RKO (cell line): ENCODE results near the gene SCARB1.

Source experiments
- DNase-seq: peaks from one replicate; pipeline ENCODE4 v3.0.0-alpha.2; 2016; ENCODE audit warnings: low spot score

SCARB1 gene

GRCh38 chr12:124864326-124864752 lies 675 bp upstream of the SCARB1 start:
- DNase-seq = no peak

GRCh38 chr12:124862768-124863415 lies 772 bp downstream of the SCARB1 start:
- peak; percentile 72 for DNase-seq

- DNase-seq = no peak
Measured at GRCh38 chr12:124861898-124862676, 1.6 kb downstream of the SCARB1 start.

GRCh38 chr12:124861492-124861891 lies 2.2 kb downstream of the SCARB1 start:
- no peak for DNase-seq

GRCh38 chr12:124857921-124858461 lies 5.7 kb downstream of the SCARB1 start:
- no peak for DNase-seq

GRCh38 chr12:124856842-124857178 lies 6.9 kb downstream of the SCARB1 start:
- no peak for DNase-seq

- DNase-seq = no peak
Measured at GRCh38 chr12:124856132-124856841, 7.4 kb downstream of the SCARB1 start.

- DNase-seq = no peak
Measured at GRCh38 chr12:124855275-124855957, 8.2 kb downstream of the SCARB1 start.

GRCh38 chr12:124854637-124855184 lies 9.0 kb downstream of the SCARB1 start:
- DNase-seq = no peak

GRCh38 chr12:124853781-124854636 lies 9.7 kb downstream of the SCARB1 start:
- DNase-seq = no peak

GRCh38 chr12:124852911-124853427 lies 10.7 kb downstream of the SCARB1 start:
- no peak for DNase-seq

- no peak for DNase-seq
Measured at GRCh38 chr12:124852329-124852831, 11.3 kb downstream of the SCARB1 start.

GRCh38 chr12:124851342-124851741 lies 12.3 kb downstream of the SCARB1 start:
- DNase-seq = no peak

- no peak for DNase-seq
Measured at GRCh38 chr12:124849382-124849781, 14.3 kb downstream of the SCARB1 start.

GRCh38 chr12:124848621-124849380 lies 14.9 kb downstream of the SCARB1 start:
- DNase-seq = no peak

GRCh38 chr12:124847113-124848074 lies 16.3 kb downstream of the SCARB1 start:
- no peak for DNase-seq

- no peak for DNase-seq
Measured at GRCh38 chr12:124844411-124845397, 19.0 kb downstream of the SCARB1 start.
